Activated T-cell treated with anti-CD3 and anti-CD28 coated beads for 1 hour (primary cell): Measurements from ENCODE around the gene ASCL1.

Source experiments
- DNase-seq: peaks from one replicate; pipeline ENCODE4 v3.0.0-alpha.2; 2020; ENCODE audit warnings: low read depth

ASCL1 gene

GRCh38 chr12:102957339-102958050 is at the start of gene ASCL1:
ASCL1 (plus strand) TSS chr12:102957674; CDS start chr12:102958245, 571 bp downstream.
- no peak for DNase-seq

DNA sequence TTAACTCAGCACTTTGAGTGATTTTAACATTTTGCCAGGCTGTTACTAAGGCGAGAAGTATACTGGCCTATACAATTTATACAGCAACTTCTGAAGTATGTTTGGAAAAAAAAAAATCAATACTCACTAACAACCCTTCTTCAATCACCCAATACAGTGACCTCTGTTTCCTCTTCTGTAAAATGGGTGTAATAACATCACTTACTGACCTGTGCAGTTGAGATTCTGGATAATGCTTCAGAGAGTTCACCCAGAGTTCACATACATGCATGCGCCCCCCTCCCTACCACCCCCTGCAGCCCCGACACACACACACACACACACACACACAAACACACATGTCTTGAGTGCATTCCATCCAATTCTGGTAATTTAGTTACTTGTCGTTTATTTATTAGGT is 49.6 kb upstream of the ASCL1 start:
- no peak for DNase-seq

- no peak for DNase-seq
Observed at GRCh38 chr12:102910137-102910536, 47.3 kb upstream of the ASCL1 start.

- DNase-seq: no peak
Observed at GRCh38 chr12:102910792-102911191, 46.7 kb upstream of the ASCL1 start.

- no peak for DNase-seq
Observed at GRCh38 chr12:102911320-102911719, 46.2 kb upstream of the ASCL1 start.

- DNase-seq: no peak
Observed at GRCh38 chr12:102912258-102912657, 45.2 kb upstream of the ASCL1 start.

GRCh38 chr12:102913453-102914226 is 43.8 kb upstream of the ASCL1 start:
- DNase-seq: no peak

GRCh38 chr12:102916252-102917025 is 41.0 kb upstream of the ASCL1 start:
- no peak for DNase-seq

DNA sequence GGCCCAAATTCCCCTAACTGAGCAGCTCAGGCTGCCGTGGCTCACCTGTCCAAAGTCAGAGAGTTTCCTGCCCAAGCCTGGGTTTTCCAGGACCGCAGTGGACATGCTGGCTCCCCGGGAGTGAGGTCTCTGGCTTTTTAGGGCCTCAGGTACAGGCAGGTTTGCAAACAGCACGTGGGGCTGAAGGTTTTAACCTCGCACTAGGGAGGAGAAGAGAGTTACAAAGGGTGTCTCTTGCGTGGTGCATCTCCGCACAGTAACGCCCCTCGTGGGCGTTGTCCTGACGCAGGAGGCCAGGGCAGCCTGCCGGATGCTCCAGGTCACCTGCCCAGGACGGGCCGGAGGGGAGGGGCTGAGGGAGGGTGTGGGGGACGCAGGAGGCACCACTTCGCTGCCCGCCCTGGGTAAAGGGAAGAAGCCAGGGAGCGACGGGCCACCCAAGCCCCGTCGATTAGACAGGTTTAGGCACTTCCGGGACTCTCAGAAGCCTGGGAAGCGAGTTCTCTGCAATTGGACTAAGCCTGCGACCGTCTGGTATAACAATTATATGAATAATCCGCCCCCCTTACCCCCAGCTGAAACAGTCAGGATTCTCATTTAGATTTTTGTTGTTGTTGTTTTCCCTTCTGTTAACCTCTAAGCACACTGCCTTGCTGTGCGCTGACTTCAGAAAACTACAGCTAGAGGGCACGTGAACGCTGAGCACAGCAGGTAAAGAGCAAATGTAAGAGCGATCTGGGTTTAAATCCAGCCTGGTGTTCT is 40.3 kb upstream of the ASCL1 start, which contains the start of gene PAH:
Gene PAH (minus strand): TSS at position 219 of the 762 bp plus-strand sequence. CDS start 114 bp downstream, at position 105.
- DNase-seq: peak; percentile 1

GRCh38 chr12:102918840-102919239 is 38.6 kb upstream of the ASCL1 start:
- DNase-seq: no peak

GRCh38 chr12:102920271-102920670 is 37.2 kb upstream of the ASCL1 start:
- DNase-seq: no peak

DNA sequence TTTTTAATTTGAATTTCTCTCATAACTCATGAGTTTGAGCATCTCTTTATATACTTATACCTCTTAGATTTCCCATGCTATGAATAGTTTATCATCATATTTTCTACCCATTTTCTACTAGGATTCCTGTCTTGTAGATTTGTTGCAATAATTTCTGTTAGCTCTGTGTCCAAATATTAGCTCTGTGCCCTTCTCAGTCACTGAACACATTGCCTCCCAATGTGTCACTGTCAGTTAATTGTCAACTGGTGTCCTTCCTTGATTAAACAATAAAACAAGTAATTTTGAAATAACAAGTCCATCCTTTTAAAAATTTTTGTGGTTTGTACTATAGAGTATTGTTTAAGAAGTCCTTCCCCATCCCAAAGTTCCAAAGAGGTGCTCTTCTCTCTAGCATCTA is 36.2 kb upstream of the ASCL1 start:
- no peak for DNase-seq

DNA sequence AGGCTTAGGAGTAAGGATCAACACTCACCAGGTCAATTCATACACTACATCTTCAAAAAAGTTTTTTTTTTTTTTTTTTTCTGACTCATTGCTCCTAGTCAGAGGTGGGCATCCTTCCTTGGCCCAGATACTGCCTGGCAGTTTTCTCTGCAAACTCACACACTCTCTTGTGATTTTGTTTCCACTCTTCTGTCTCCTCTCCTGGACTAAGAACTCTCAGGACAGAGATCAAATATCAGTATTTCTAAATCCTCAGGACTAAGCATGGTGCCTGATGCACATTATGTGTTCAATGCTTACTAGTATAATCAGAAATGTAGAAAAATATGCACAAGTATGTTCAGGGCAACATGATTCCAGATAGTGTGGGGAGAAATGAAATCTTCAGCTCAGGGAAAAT is 30.3 kb upstream of the ASCL1 start:
- DNase-seq: no peak

GRCh38 chr12:102933168-102933567 is 24.3 kb upstream of the ASCL1 start:
- DNase-seq: no peak

DNA sequence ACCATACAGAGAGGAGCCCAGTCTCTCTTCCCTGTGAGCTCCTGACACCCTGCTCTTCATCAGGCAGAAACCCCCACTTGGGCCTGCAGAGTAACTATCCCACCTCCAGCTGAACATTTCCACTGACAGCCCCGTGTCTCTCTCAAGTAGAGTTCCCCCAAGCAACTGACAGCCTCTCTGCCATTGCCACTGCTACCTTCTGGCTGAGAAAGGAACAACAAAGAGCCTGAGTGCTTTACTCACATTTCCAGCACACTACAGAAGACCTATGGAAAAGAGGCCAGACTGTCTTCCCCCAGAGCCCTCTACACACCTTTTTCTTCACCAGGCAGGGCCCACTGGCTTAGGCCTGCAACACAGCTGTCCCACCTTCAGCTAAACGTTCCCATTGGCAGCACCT is 18.4 kb upstream of the ASCL1 start:
- no peak for DNase-seq

- no peak for DNase-seq
Observed at GRCh38 chr12:102939670-102940222, 17.7 kb upstream of the ASCL1 start.

GRCh38 chr12:102946042-102946441 is 11.4 kb upstream of the ASCL1 start:
- no peak for DNase-seq

- DNase-seq: peak; percentile 45
Observed at GRCh38 chr12:102948941-102949352, 8.5 kb upstream of the ASCL1 start.

DNA sequence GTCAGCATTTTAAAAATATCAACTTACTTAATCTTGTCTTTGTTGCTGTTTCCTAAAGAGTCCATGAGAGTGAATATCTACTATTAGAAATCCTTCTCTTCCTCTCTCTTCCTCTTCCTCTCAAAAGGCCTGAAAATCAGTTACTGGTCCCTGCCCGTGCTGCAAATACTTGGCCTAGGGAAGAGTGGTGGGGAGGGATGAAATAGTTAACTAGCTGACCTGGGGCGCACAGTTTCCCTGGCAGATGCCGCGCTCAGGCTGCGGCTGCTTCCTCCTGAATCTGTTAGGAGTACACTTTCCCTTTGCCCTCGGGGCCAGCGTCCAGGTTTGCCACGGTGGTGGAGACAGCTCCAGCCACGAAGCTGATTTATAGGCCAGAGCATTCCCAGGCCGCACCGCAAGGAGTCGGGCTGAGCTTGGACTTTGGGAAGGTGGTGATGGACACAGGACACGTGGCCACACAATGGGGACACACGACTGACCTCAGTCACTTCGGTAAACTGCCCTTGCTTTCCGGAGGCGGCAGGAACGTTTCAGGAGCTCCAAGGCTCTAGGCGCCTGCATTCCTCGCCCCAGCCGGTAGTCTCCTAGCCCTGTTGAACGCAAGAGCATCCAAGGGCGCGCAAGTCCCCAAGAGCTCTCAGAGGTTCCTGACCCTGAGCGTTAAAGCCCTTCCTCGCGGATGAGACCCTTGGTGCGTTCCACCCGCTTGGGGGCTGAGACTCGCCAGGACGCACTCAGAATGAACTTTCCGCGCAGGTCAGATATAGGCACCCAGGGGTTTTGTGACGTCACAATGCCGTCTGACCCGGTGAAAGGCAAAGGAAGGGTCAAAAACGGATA is 7.1 kb upstream of the ASCL1 start:
- DNase-seq: no peak

DNA sequence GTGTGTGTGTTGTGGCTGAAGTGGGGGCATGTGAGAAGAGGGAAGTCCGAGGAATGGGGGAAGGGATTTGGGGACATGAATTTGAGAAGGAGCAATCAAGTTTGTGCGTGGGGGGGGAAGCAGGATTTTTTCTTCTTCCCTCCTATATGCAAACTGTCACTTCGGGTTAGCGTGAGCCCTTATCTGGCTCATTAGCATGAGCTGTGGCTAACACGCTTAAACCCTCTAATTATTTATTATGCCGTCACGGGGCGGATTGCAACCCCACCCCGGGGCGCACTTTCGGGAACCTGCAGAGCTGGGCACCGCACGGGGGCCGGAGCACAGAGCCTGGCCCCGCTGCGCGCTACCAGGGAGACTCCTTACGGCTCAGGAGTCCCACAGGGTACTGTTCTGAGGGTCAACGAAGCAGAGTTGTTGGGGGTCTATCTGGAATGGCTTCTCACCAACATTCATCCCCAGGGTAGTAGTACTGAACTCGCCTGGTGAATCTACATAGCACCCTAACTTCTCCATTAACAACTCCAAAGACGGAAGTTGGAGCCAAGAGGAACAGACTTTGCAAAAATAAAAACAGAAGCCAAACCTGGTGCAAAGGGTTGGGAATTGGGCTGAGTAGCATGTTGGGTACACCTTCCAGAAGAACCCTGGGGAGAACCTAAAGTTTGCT is 6.4 kb upstream of the ASCL1 start:
- no peak for DNase-seq
